Heart left ventricle (tissue), 16 donors: ENCODE data around the gene S100A9. TPM values are rescaled to one million over a fixed set of nuclear protein-coding genes. Genes with fewer than 3 reads are reported as not detected.

Experiments used
- ATAC-seq, 4 donors: fragments of 200-7000 bp; cut with Tn5 transposase; one replicate each; pipeline ENCODE4 v1.9.1; 2020 to 2022; ENCODE audit warnings: moderate library complexity in 4 of 4, mild to moderate bottlenecking in 3 of 4, moderate number of reproducible peaks in 1 of 4
- DNase-seq, 5 donors: peaks; one replicate each; pipeline ENCODE4 v3.0.0-alpha.2; 2020
- H3K27ac ChIP-seq, 12 donors: fragments of 200-600 bp; sonication (generic) in 4 of 12; one replicate each; pipeline versions ENCODE4 v1.5.0 to v1.8.0; 2016 to 2022; ENCODE audit warnings: mild to moderate bottlenecking in 2 of 12
- H3K27me3 ChIP-seq, 9 donors: fragments of 200-600 bp; sonication (generic) in 2 of 9; one replicate each; pipeline versions ENCODE4 v1.5.1 to v1.8.0; 2016 to 2022; ENCODE audit warnings: mild to moderate bottlenecking in 3 of 9
- H3K36me3 ChIP-seq, 9 donors: fragments of 200-600 bp; sonication (generic) in 2 of 9; one replicate each; pipeline versions ENCODE4 v1.5.0 to v1.8.0; 2018 to 2022; ENCODE audit warnings: mild to moderate bottlenecking in 2 of 9
- H3K4me1 ChIP-seq, 12 donors: fragments of 200-600 bp; sonication (generic) in 4 of 12; one replicate each; pipeline versions ENCODE4 v1.5.0 to v1.8.0; 2016 to 2022; ENCODE audit warnings: mild to moderate bottlenecking in 3 of 12
- H3K4me3 ChIP-seq, 12 donors: fragments of 200-600 bp; sonication (generic) in 4 of 12; one replicate each; pipeline versions ENCODE4 v1.5.0 to v1.8.0; 2017 to 2022; ENCODE audit warnings: mild to moderate bottlenecking in 9 of 12, moderate library complexity in 4 of 12
- H3K9me3 ChIP-seq, 12 donors: fragments of 200-600 bp; sonication (generic) in 4 of 12; one replicate each; pipeline versions ENCODE4 v1.5.0 to v1.8.0; 2016 to 2022; ENCODE audit warnings: mild to moderate bottlenecking in 1 of 12
- POLR2A ChIP-seq, 2 donors: fragments of 450-650 bp; IDR thresholded peaks; one replicate each; pipeline ENCODE4 v1.6.1; 2017; ENCODE audit warnings: antibody characterized with exemption in 2 of 2, mild to moderate bottlenecking in 2 of 2, moderate library complexity in 2 of 2
- WGBS, 4 donors: extraction: QIAGEN DNeasy Blood & Tissue Kit in 2 of 4; methylation state at CpG; one replicate each; pipeline versions ENCODE4 v1.1.5 to v1.1.7; 2013 to 2018; 5-methylcytosine and 5-hydroxymethylcytosine counted together
- intact Hi-C, 10 donors: fragments of 100-400 bp; cut with DNase I; formaldehyde crosslinking; loops; one replicate each; pipeline versions ENCODE4 v1.11.1 to v1.14.2; 2022
- polyA plus RNA-seq, 2 donors: library from polyadenylated mRNA; stranded (reverse); fragments of 200-250 nt; gene quantifications; one replicate each; pipeline ENCODE4 v1.2.3, GENCODE V29; 2013
- total RNA-seq, 9 donors: library from RNA; depleted of rRNA in 2 of 9; stranded (reverse); fragments of >200 nt in 2 of 9; fragmentation: NEBNext Ultra II Directional in 3 of 9; extraction: Animal tissue kit (Norgen Biotek cat#: 25700) in 3 of 9; gene quantifications; one replicate each; pipeline versions ENCODE4 v1.1.0 to v1.2.4, GENCODE V29; 2016 to 2023
- TF ChIP-seq, protein P1 (sequence below), 12 donors: fragments of 200-600 bp; sonication (generic) in 4 of 12; IDR thresholded peaks; one replicate each; pipeline versions ENCODE4 v1.5.0 to v1.8.0; 2018 to 2022; ENCODE audit warnings: antibody characterized with exemption in 12 of 12, mild to moderate bottlenecking in 5 of 12
- donor health status: ischemic (EF 13 %, LVEDD 7.1; RV severe dilation, severe dysfunction).
- donor health status: healthy with polysubstance abuse.
- donor health status: DM: no; HTN: yes; CAD: no.
- donor health status: DM: no; HTN: no; CAD: no.
- donor health status: ischemic (EF 25% LVEDD 6.9; RV normal size, moderate dysfunction).
- donor health status: ischemic (EF 25% LVEDD 5.7; RV mildly dilated, moderate dysfunction).
- donor health status: healthy.
- donor health status: DM: yes; HTN: yes; CAD: no.
- donor health status: ischemic (EF 35%, LVEDD 5.7; RV mildly dilated, moderate dysfunction).
- donor health status: nonischemic (EF 11% LVEDD 7.7; RV severe dilation, severe dysfunction).
- donor health status: DM: yes; HTN: yes; CAD: no.
- donor health status: PGD.
- donor health status: ischemic (EF 29% LVEDD 5.4; RV normal size, mild dysfunction).
- donor health status: nonischemic (EF 23%, LVEDD 6.1; RV moderate dilation, normal function).

Gene S100A9
- total and polyA plus RNA-seq, 11 donors = 5.7 to 350 (median 76.2) TPM

DNA sequence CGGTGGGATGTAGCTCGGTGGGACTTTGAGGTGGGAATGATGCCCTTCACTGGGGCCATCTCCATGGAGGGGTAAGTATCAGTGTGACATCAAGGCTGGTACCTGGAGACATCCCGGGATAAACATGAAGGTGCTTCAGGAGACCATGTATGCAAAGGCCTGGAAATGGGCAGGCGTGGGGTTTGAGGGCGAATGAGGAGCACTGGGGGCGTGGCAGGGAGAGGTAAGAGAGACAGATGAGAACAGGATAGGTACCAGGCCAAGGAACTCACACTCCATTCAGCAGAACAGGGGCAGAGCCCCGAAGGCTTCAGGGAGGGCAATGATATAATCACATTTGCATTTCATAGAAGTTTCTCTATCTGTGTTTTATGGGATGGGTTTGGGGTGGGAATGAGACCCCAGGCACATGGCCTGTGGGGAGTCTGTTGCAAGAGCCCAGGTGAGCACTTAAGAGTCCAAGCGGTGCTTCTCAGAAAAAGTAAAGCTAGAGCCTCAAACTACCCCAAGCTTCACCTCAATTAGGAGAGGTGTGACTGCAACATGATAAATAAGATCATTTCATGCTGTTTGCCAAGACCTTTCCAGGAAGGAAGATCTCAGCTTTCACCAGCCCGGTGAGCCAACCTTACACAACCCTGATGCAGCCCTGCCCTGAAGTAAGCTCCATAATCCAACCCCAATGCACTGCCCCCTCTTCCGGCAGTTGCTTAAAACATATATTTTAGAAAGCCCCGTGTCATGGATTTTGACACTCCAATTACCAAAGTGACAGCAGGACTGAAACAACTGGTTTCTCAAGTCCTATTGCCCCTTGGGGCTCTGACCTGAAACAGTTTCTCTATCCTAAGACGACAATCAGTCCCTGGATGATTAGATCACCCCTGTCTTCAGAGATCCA, 7.4 kb downstream of the S100A9 start:
- Histone ChIP-seq H3K4me1 (peaks cover 0 to 67% (median 0%) of the 10 kb centered on the region in 12 donors), H3K27ac (no peak overlapping the region), H3K4me3 (no peak overlapping the region), H3K27me3 (no peaks in the 10 kb centered on the region), H3K36me3 (no peaks in the 10 kb centered on the region), H3K9me3 (no peaks in the 10 kb centered on the region)
- intact Hi-C loops = no loop called here
- no peak for DNase-seq
- ATAC-seq = no peak
- WGBS, 4 donors = 77 to 83% (median 80%) methylated on average over 12 of the region's 12 CpGs
- TF ChIP-seq, protein P1, sequence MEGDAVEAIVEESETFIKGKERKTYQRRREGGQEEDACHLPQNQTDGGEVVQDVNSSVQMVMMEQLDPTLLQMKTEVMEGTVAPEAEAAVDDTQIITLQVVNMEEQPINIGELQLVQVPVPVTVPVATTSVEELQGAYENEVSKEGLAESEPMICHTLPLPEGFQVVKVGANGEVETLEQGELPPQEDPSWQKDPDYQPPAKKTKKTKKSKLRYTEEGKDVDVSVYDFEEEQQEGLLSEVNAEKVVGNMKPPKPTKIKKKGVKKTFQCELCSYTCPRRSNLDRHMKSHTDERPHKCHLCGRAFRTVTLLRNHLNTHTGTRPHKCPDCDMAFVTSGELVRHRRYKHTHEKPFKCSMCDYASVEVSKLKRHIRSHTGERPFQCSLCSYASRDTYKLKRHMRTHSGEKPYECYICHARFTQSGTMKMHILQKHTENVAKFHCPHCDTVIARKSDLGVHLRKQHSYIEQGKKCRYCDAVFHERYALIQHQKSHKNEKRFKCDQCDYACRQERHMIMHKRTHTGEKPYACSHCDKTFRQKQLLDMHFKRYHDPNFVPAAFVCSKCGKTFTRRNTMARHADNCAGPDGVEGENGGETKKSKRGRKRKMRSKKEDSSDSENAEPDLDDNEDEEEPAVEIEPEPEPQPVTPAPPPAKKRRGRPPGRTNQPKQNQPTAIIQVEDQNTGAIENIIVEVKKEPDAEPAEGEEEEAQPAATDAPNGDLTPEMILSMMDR (IDR thresholded peaks at IDR 0.05) = no peak
- TF ChIP-seq POLR2A (IDR thresholded peaks at IDR 0.05) = no peak

DNA sequence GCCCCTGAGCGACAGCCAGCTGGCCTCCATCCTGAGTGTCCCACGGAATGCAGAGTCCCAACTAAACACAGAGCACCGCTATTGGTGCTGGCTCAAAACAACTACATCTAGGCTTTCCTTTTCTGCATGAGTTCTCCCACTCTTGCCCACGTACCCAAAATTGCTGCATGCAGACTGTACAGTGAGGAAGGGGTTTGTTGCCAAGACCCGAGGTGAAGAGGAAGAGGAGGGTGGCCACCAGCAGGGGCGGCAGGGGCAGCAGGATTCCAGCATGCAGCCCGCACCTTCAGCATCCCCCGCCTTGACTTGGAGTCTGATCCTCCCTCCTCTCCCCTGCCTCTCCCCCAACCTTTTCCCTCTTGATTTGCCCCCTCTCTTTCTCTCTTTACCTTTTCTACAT, 8.0 kb downstream of the S100A9 start:
- H3K4me3 ChIP-seq = no peak overlapping the region
- TF ChIP-seq POLR2A (IDR thresholded peaks at IDR 0.05) = no peak
- TF ChIP-seq, protein P1 (IDR thresholded peaks at IDR 0.05) = no peak
- H3K27me3 ChIP-seq = no peaks in the 10 kb centered on the region
- no peaks in the 10 kb centered on the region for H3K36me3 ChIP-seq
- intact Hi-C loops = no loop called here
- 63 to 70% (median 66%) methylated on average over 8 of the region's 8 CpGs for WGBS, 4 donors
- DNase-seq = no peak
- peaks cover 0 to 60% (median 0%) of the 10 kb centered on the region in 12 donors for H3K4me1 ChIP-seq
- no peak for ATAC-seq
- no peak overlapping the region for H3K27ac ChIP-seq
- H3K9me3 ChIP-seq = no peaks in the 10 kb centered on the region

DNA sequence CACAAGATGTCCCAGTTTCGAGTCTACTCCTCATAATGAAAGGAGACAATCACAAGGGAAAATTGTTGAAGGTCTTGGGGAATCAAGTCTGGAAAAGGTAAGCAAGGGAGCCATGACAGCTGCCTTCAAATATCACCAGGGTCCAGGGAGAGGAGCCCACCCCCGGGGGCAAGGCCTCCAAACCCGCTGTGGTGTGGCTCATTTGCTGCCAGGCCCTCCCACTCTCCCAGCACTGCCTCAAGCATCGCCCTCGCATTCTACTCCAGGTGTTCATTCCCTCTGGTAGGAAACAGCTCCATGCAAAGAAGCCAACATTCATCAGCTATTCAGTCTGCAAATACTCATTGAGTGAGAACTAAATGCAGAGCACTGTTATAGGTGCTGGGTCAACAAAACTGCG, 8.6 kb downstream of the S100A9 start:
- intact Hi-C loops = no loop called here
- no peaks in the 10 kb centered on the region for H3K36me3 ChIP-seq
- H3K4me1 ChIP-seq = peaks cover 0 to 55% (median 0%) of the 10 kb centered on the region in 12 donors
- H3K9me3 ChIP-seq = no peaks in the 10 kb centered on the region
- H3K4me3 ChIP-seq = no peak overlapping the region
- TF ChIP-seq, protein P1 (IDR thresholded peaks at IDR 0.05) = no peak
- no peak for TF ChIP-seq POLR2A (IDR thresholded peaks at IDR 0.05)
- DNase-seq (no peak), ATAC-seq (no peak)
- 74 to 80% (median 77%) methylated on average over 6 of the region's 6 CpGs for WGBS, 4 donors
- H3K27ac ChIP-seq = peak overlapping the region in 1 of 12 donors; percentile 49
- H3K27me3 ChIP-seq = no peaks in the 10 kb centered on the region

DNA sequence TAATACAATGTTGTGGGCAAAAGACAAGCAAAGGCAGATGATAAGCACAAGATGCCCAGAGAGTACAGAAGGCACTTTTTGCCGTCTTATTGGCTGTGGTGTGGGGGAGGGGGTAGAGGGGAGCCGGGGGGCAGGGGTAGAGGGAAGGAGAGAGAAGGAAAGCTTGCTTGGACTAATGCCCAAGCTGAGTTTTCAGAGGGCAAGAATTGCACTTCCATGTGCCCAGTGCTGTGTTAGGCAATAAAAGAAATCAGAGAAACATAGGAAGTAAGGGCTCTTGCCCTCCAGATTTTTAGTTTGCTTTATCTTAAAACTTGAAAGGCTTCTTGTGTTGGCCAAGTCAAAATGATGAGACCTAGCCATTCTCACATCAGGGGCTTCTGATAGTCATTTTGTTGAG, 9.4 kb downstream of the S100A9 start:
- no peaks in the 10 kb centered on the region for H3K27me3 ChIP-seq
- no peak for ATAC-seq
- H3K36me3 ChIP-seq = no peaks in the 10 kb centered on the region
- no peak overlapping the region for H3K4me3 ChIP-seq
- no peak for TF ChIP-seq POLR2A (IDR thresholded peaks at IDR 0.05)
- TF ChIP-seq, protein P1 (IDR thresholded peaks at IDR 0.05) = no peak
- H3K9me3 ChIP-seq = no peaks in the 10 kb centered on the region
- peak overlapping the region in 1 of 12 donors; percentile 67 for H3K27ac ChIP-seq
- peaks cover 0 to 53% (median 0%) of the 10 kb centered on the region in 12 donors for H3K4me1 ChIP-seq
- no peak for DNase-seq
- intact Hi-C loops = no loop called here
- 63 to 82% (median 66%) methylated on average over 2 of the region's 2 CpGs for WGBS, 4 donors
